ENCODE results near the gene WDR64.

Gene WDR64

DNA sequence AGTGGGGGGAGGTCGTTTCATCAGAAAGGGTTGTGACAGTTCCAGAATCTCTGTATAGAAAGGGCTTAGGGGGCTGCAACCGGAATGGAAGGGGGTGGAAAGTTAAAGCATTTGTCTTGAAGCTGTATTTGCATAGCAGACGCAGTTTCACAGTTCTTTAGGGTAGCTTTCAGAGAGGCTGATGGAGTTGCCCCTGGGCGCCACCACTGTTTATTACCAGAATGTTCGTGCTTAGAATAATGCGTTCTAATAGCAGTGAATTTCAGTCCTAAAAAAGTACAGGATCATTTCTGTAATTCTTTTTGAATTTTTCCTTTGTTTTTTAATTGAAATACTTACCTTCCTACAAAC, 197.2 kb downstream of the WDR64 start:
- Histone ChIP-seq H3K9ac (ENCODE audit: low read length in 5 of 5) (no peak overlapping the region), H3K4me3 (ENCODE audit: low read depth in 1 of 5, low read length in 5 of 5) (no peak overlapping the region), H3K36me3 (ENCODE audit: control insufficient read depth in 5 of 5, insufficient read depth in 5 of 5, low read length in 5 of 5) (no peaks in the 10 kb centered on the region), H3K27me3 (ENCODE audit: control insufficient read depth in 5 of 5, insufficient read depth in 4 of 5, low read length in 5 of 5) (peaks cover 0 to 7% (median 0%) of the 10 kb centered on the region in 5 donors), H3K4me1 (ENCODE audit: control insufficient read depth in 5 of 5, insufficient read depth in 5 of 5, low read length in 5 of 5) (peaks cover 5 to 13% (median 12%) of the 10 kb centered on the region in 5 donors), H3K27ac (ENCODE audit: low read depth, low read length) (no peak overlapping the region), H3K9me3 (ENCODE audit: control insufficient read depth in 5 of 5, low read length in 5 of 5) (no peaks in the 10 kb centered on the region)
